Astrocyte (in vitro differentiated cells and primary cell): ENCODE measurements around the gene KRT74. TPM values are rescaled to one million over a fixed set of nuclear protein-coding genes. Genes with fewer than 3 reads are reported as not detected.

Source experiments
- DNase-seq: peaks from one replicate; pipeline ENCODE4 v3.0.0-alpha.2; 2010; ENCODE audit warnings: low read depth
- FAIRE-seq: peaks from 2 replicates; lab custom pipeline; 2011; peaks lifted over from hg19 to GRCh38; lab: Jason Lieb, UNC
- H2AFZ ChIP-seq: 2 replicates; pipeline ENCODE4 v1.6.0; 2012; ENCODE audit warnings: low read depth, low read length, inconsistent platforms
- H3K27ac ChIP-seq: 2 replicates; pipeline ENCODE4 v1.5.1; 2011; ENCODE audit warnings: low read depth, low read length, inconsistent platforms
- H3K27me3 ChIP-seq: 2 replicates; pipeline ENCODE4 v1.6.0; 2011; ENCODE audit warnings: low read length, inconsistent platforms; ENCODE audit not compliant: insufficient read depth
- H3K36me3 ChIP-seq: 2 replicates; pipeline ENCODE4 v1.5.1; 2011; ENCODE audit warnings: low read length, inconsistent platforms; ENCODE audit not compliant: insufficient read depth
- H3K4me1 ChIP-seq: 2 replicates; pipeline ENCODE4 v1.5.1; 2011; ENCODE audit warnings: low read length, inconsistent platforms; ENCODE audit not compliant: insufficient read depth
- H3K4me2 ChIP-seq: 2 replicates; pipeline ENCODE4 v1.6.0; 2012; ENCODE audit warnings: low read length, inconsistent platforms
- H3K4me3 ChIP-seq: 2 replicates; pipeline ENCODE4 v1.5.1; 2011; ENCODE audit warnings: low read depth, mild to moderate bottlenecking, low read length, inconsistent platforms; ENCODE audit not compliant: insufficient read depth
- H3K79me2 ChIP-seq: 2 replicates; pipeline ENCODE4 v1.6.0; 2012; ENCODE audit warnings: mild to moderate bottlenecking, low read length, inconsistent platforms; ENCODE audit not compliant: insufficient read depth
- H3K9ac ChIP-seq: 2 replicates; pipeline ENCODE4 v1.6.0; 2012; ENCODE audit warnings: mild to moderate bottlenecking, low read length, inconsistent platforms
- H3K9me3 ChIP-seq: 2 replicates; pipeline ENCODE4 v1.5.1; 2012; ENCODE audit warnings: low read depth, mild to moderate bottlenecking, low read length, inconsistent platforms; ENCODE audit not compliant: insufficient read depth
- H4K20me1 ChIP-seq: 2 replicates; pipeline ENCODE4 v1.6.0; 2012; ENCODE audit warnings: low read length, inconsistent platforms; ENCODE audit not compliant: insufficient read depth
- H3K27ac Mint-ChIP-seq: one replicate; pipeline ENCODE4 v1.8.0; 2021; ENCODE audit warnings: mild to moderate bottlenecking, mixed read lengths; ENCODE audit not compliant: unreplicated experiment
- H3K27me3 Mint-ChIP-seq: one replicate; pipeline ENCODE4 v1.8.0; 2021; ENCODE audit warnings: low read depth, mixed read lengths; ENCODE audit not compliant: unreplicated experiment
- H3K36me3 Mint-ChIP-seq: one replicate; pipeline ENCODE4 v1.8.0; 2021; ENCODE audit warnings: low read depth, mixed read lengths; ENCODE audit not compliant: unreplicated experiment
- H3K4me1 Mint-ChIP-seq: one replicate; pipeline ENCODE4 v1.8.0; 2021; ENCODE audit warnings: low read depth, mixed read lengths; ENCODE audit not compliant: unreplicated experiment
- H3K4me3 Mint-ChIP-seq: one replicate; pipeline ENCODE4 v1.8.0; 2021; ENCODE audit warnings: mild to moderate bottlenecking, moderate library complexity, mixed read lengths; ENCODE audit not compliant: unreplicated experiment
- H3K9me3 Mint-ChIP-seq: one replicate; pipeline ENCODE4 v1.8.0; 2021; ENCODE audit warnings: mild to moderate bottlenecking, mixed read lengths; ENCODE audit not compliant: unreplicated experiment
- EZH2 ChIP-seq: IDR thresholded peaks from 2 replicates; pipeline ENCODE4 v1.6.1; 2012; ENCODE audit warnings: mild to moderate bottlenecking, low read length, inconsistent platforms; ENCODE audit not compliant: insufficient read depth
- total RNA-seq: library from RNA; stranded (reverse); gene quantifications from 2 replicates; pipeline ENCODE4 v1.2.1, GENCODE V29; 2021
- TF ChIP-seq, protein P1 (sequence below): IDR thresholded peaks from 2 replicates; pipeline ENCODE4 v1.5.1; 2011; ENCODE audit warnings: low read depth, mild to moderate bottlenecking, inconsistent platforms, low read length, moderate library complexity; ENCODE audit not compliant: insufficient read depth

KRT74 gene
- total RNA-seq, 1 donor from 2014 or later, result not detected

DNA sequence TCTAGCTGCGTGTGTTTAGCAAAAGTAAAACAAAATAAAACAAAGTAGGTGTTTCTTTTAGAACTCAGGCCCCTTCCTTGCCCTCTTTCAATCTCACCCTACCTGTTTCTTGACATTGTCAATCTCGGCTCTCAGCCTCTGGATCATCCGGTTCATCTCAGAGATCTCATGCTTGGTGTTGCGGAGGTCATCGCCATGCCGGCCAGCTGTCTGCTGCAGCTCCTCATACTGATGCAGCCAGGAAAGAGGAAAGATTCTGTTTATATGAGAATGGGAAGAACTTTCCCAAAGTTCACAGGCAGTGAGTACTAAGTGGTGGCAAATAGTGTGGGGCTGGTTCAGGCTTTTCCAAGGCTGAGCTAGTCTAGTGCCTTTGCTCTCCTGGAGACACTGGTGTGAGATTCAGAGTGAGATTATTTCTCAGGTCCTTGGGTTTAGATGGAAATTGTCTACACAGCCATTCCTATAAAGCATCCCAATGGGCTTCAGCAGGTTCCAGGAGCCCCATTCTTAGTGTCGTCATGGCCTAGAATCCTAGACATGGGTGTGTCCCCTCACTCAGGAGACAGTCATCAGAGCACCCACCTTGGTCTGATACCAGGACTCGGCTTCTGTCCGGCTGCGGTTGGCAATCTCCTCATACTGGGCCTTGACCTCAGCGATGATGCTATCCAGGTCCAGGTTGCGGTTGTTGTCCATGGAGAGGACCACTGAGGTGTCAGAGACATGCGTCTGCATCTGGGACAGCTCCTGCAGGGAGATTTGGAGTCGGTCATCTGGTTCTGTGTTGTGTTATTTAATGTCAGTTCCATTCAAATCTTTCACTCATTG, 56.4 kb downstream of the KRT74 start:
- Mint-ChIP-seq H3K27me3 (peaks cover 57% of the 10 kb centered on the region), H3K27ac (no peak overlapping the region), H3K4me1 (no peaks in the 10 kb centered on the region), H3K9me3 (no peaks in the 10 kb centered on the region), H3K36me3 (peaks cover 5% of the 10 kb centered on the region), H3K4me3 (no peak overlapping the region)
- Histone ChIP-seq H3K4me1 (no peaks in the 10 kb centered on the region), H3K79me2 (no peaks in the 10 kb centered on the region), H3K27ac (no peak overlapping the region), H3K9me3 (no peaks in the 10 kb centered on the region), H3K27me3 (peaks cover 16% of the 10 kb centered on the region), H3K36me3 (no peaks in the 10 kb centered on the region), H3K9ac (no peak overlapping the region), H2AFZ (no peak overlapping the region), H3K4me3 (no peak overlapping the region), H3K4me2 (no peak overlapping the region), H4K20me1 (no peaks in the 10 kb centered on the region)
- no peak for DNase-seq
- TF ChIP-seq, protein P1, sequence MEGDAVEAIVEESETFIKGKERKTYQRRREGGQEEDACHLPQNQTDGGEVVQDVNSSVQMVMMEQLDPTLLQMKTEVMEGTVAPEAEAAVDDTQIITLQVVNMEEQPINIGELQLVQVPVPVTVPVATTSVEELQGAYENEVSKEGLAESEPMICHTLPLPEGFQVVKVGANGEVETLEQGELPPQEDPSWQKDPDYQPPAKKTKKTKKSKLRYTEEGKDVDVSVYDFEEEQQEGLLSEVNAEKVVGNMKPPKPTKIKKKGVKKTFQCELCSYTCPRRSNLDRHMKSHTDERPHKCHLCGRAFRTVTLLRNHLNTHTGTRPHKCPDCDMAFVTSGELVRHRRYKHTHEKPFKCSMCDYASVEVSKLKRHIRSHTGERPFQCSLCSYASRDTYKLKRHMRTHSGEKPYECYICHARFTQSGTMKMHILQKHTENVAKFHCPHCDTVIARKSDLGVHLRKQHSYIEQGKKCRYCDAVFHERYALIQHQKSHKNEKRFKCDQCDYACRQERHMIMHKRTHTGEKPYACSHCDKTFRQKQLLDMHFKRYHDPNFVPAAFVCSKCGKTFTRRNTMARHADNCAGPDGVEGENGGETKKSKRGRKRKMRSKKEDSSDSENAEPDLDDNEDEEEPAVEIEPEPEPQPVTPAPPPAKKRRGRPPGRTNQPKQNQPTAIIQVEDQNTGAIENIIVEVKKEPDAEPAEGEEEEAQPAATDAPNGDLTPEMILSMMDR, result no peak
- TF ChIP-seq EZH2, result no peak
- no peak for FAIRE-seq

DNA sequence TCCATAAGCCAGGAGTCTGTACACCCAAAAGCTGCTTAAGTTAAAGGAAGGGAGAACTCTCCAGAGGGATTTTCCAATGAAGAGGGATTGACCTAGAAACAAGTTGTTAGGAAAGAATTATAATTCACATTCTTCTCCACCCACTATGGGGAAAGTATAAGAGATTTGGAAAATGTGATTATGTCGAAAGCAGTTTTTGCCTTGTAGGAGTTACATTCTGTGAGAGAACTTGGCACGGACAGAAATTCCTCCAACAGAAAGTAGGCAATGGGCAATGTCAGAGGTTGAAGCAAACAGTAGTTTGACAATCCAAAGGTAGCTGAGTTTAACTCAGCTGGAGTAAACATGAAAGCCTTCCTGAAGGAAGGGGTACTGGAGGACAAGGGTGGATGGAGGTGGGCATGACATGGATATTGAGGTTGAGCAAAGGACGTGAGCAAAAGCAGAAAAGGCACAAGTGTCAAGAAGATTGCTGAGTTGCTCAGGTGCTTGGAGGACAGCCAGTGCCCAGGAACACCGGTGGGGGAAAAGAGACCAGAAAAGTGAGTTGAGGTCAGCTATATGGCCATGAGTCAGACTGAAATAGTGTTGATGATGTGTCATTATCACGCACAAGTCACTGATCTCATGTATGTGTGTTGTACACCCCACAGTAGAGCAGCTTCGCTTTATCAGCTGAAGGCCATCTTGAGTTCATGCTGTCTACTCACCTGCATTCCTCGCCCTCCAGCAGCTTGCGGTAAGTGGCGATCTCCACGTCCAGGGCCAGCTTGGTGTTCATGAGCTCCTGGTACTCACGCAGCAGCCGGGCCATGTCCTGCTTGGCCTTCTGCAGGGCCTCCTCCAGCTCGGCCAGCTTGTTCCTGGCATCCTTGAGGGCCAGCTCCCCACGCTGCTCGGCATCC, 57.5 kb downstream of the KRT74 start:
- H3K27ac ChIP-seq, result no peak overlapping the region
- no peak overlapping the region for H2AFZ ChIP-seq
- Mint-ChIP-seq H3K9me3 (no peaks in the 10 kb centered on the region), H3K4me3 (no peak overlapping the region), H3K36me3 (peaks cover 3% of the 10 kb centered on the region), H3K4me1 (no peaks in the 10 kb centered on the region), H3K27ac (peak overlapping the region; percentile 9), H3K27me3 (peaks cover 51% of the 10 kb centered on the region)
- H3K4me3 ChIP-seq, result no peak overlapping the region
- H3K36me3 ChIP-seq, result no peaks in the 10 kb centered on the region
- no peaks in the 10 kb centered on the region for H4K20me1 ChIP-seq
- no peaks in the 10 kb centered on the region for H3K9me3 ChIP-seq
- FAIRE-seq, result no peak
- H3K4me2 ChIP-seq, result no peak overlapping the region
- H3K79me2 ChIP-seq, result no peaks in the 10 kb centered on the region
- DNase-seq, result peak; percentile 36
- no peak overlapping the region for H3K9ac ChIP-seq
- no peaks in the 10 kb centered on the region for H3K4me1 ChIP-seq
- peaks cover 14% of the 10 kb centered on the region for H3K27me3 ChIP-seq
- TF ChIP-seq, protein P1, result no peak
- no peak for TF ChIP-seq EZH2

Other genes with a start within 250 kb of the KRT74 start
- not detected in 2 replicates for gene KRT85, start 206.4 kb downstream of the KRT74 start, total RNA-seq
- gene KRT84, start 188.2 kb downstream of the KRT74 start, total RNA-seq, result not detected in 2 replicates
- gene KRT82, start 167.5 kb downstream of the KRT74 start, total RNA-seq, result not detected in 2 replicates
- not detected in 2 replicates for gene KRT75, start 139.5 kb downstream of the KRT74 start, total RNA-seq
- gene KRT6B, start 121.7 kb downstream of the KRT74 start, total RNA-seq, result not detected in 2 replicates
- gene KRT6C, start 100.0 kb downstream of the KRT74 start, total RNA-seq, result not detected in 2 replicates
- gene KRT6A, start 80.6 kb downstream of the KRT74 start, total RNA-seq, result 0.95 and 1.4 TPM in 2 replicates
- gene KRT5, start 53.4 kb downstream of the KRT74 start, total RNA-seq, result 0.25 TPM in 1 of 2 replicates, not detected in the other
- gene KRT71, start 20.7 kb downstream of the KRT74 start, total RNA-seq, result not detected in 2 replicates
- not detected in 2 replicates for gene KRT72, start 27.6 kb upstream of the KRT74 start, total RNA-seq
- not detected in 2 replicates for gene KRT73, start 44.7 kb upstream of the KRT74 start, total RNA-seq
- not detected in 2 replicates for gene KRT2, start 78.4 kb upstream of the KRT74 start, total RNA-seq
- gene KRT1, start 106.6 kb upstream of the KRT74 start, total RNA-seq, result not detected in 2 replicates
- not detected in 2 replicates for gene KRT77, start 129.7 kb upstream of the KRT74 start, total RNA-seq
- gene KRT76, start 203.5 kb upstream of the KRT74 start, total RNA-seq, result not detected in 2 replicates
- 0.09 and 0.43 TPM in 2 replicates for gene KRT3, start 222.3 kb upstream of the KRT74 start, total RNA-seq
- gene KRT4, start 240.3 kb upstream of the KRT74 start, total RNA-seq, result not detected in 2 replicates